8988T (cell line): Measurements from ENCODE around the gene SBDS.
"Not testable (repeated sequence)": the region's sequence is repeated elsewhere in the genome, so short reads cannot be mapped to it uniquely, and the experiment has no call there.

Experiments used
- DNase-seq: peaks from one replicate; pipeline ENCODE4 v3.0.0; 2011

The SBDS gene

DNA sequence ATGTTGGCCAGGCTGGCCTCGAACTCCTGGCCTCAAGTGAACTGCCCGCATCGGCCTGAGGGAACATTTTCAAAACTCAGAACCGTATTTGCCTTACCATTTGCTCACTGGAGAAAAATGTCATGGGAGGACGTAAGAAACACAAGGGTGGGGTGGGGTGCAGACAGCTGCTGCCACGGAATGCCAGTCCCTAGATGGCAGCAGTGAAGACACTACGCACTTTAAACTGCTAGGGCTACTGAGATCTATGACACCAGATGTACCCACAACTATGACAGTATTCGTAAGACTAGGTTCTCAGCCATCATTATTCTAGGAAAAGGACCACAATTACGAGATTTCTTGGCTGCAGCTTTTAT is 716 bp downstream of the SBDS start:
- DNase-seq: not testable (repeated sequence)

DNA sequence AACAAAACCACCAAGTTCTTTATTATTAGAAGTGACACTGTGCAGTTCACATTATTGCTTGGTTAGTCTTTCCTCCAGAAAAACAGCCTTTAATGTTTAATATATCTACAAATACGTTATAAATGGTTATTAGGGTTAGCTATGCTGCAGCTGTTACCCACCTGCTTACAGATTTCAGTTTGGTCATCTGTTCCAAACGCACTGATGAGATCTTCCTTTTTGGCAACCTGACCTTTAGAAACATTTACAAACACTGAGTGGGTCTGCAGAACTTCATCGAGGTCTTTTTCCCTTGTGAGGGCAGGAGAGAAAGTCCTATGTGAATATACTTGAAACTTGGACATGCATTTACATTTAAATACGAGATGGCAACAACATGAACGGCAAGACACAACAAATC is 1.3 kb downstream of the SBDS start:
- DNase-seq: not testable (repeated sequence)

DNA sequence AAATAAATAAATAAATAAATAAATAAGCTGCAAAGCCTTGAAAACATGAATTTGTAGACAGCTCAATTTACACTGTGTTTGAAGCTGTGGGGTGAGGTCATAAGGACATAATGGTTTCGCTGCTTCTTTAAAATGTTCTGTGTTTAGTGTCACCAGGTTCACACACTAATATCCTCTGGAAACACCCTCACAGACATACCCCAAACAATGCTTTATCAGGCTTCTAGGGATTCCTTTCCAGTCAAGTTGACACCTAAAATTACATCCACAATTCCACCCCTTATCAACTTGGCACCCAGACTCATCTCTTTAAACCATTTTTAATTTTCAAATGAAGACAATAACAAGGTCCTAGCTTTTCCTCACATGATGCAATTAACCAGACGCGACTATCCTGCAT is 5.8 kb downstream of the SBDS start:
- DNase-seq: not testable (repeated sequence)

DNA sequence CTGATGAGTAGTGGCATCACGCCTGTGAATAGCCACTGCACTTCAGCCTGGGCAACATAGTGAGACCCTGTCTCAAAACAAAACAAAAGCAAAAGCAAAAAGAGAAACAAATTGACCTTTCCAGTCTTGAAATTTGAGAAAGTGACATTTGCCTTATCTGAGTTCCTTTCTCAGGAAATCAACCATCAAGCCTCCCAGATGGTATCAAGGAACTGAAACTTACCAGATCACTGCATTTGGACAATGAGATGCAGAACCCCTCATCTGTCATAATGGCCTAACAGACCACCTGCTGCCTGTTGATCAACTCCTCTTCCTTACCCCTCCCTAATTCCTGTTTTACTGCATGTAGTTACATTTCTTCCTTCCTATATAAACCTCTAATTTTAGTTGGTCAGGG is 15.1 kb downstream of the SBDS start:
- DNase-seq: not testable (repeated sequence)

DNA sequence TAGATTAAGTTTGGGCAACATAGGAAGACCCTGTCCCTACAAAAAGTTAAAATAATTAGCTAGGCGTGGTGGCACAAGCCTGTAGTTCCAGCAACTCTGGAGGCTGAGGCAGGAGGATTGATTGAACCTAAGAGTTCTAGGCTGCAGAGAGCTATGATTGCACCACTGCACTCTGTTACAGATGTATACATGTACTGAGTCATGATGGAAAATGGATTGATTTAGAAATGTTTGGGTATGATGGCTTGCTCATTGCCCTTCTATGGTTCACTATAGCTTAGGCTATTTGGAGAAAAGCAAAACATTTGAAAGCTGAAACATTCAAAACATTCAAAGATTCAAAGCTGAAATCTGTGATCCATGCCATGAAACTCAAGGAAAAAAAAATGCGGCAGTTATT is 16.4 kb downstream of the SBDS start:
- not testable (repeated sequence) for DNase-seq

DNA sequence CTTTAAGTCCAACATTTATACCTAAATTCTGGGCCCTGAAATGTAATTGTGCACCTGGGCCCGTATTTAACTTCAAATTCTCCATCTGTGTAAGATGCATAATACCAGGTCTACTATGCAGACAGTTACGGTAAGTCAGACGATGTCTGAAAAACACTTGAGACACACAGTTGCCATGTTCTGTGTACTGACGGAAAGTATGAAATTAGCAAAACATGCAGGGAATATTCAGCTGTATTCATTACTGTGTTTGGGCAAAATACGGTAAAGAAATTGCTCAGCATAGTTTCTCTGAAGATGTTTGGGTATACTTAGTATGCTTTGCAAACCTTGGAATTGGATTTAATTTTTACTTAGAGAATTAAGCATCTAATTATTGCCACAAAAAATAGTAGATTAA is 17.1 kb downstream of the SBDS start:
- not testable (repeated sequence) for DNase-seq

DNA sequence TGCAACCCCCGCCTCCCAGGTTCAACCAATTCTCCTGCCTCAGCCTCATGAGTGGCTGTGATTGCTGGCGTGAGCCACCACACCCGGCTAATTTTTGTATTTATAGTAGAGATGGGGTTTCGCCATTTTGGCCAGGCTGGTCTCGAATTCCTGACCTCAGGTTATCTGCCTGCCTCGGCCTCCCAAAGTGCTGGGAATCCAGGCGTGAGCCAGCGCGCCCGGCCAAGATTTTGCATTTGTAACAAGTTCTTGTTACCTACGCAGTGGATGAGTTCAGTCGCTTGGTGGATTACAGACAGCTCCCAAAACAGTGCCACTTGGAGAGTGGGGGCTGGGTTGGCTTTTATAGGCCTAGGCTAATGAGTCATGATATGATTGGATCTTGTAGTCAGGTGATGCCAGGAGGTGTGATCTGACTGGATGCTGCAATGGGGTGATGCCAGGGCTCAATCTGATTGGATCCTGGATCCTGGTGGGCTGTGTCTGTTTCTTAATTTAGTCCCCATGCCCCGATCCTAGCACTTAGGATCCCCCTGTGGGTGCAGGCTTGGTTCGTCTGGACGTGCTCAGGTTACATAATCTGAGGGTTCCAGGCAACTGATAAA is 20.3 kb downstream of the SBDS start:
- no peak for DNase-seq

DNA sequence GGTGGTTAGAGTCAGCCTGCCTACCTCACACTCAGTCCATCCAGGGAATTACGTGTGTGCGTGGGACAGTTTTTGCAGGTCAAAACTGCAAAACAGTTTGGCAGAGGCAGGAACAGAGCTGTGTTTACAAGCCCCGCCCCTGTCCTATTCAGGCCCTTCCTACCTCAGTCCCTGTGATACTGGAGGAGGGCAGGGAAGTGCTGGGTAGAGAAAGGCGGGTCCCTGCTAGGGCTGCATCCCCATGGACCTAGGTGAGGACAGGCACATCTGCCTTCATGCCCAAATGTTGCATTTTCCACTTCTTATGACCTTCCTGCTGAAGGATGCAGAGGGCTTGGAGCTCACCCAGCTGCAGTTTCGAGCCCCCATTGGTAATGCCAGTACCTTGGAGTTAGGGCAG is 25.1 kb downstream of the SBDS start:
- no peak for DNase-seq

DNA sequence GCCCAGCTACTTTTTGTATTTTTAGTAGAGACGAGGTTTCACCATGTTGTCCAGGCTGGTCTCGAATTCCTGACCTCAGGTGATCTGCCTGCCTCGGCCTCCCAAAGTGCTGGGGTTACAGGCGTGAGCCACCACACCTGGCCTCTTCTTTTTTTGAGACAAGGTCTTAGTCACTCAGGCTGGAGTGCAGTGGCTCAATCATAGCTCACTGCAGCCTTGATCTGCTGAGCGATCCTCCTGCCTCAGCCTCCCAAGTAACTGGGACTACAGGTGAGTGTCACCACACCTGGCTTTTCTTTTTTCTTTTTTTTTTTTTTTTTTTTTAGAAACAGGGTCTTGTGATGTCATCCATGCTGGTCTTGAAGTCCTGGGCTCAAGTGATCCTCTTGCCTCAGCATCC is 26.4 kb downstream of the SBDS start:
- not testable (repeated sequence) for DNase-seq

DNA sequence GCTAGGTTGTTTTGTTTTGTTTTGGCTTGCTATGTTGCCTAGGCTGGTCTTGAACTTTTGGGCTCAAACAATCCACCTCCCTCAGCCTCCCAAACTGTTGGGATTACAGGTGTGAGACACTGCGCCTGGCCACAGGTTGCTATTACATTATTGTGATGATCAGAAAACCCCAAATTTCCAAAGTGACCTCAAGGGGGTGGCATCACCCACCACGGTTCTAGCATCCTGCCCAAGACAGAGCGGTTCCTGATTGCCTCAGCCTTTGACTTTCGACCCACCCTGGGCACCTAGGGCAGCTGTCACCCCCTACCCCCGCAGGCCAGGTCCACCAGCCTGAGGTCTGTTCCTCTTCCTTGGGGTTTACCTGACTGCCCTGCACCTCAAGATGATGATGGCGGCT is 28.4 kb downstream of the SBDS start:
- no peak for DNase-seq

DNA sequence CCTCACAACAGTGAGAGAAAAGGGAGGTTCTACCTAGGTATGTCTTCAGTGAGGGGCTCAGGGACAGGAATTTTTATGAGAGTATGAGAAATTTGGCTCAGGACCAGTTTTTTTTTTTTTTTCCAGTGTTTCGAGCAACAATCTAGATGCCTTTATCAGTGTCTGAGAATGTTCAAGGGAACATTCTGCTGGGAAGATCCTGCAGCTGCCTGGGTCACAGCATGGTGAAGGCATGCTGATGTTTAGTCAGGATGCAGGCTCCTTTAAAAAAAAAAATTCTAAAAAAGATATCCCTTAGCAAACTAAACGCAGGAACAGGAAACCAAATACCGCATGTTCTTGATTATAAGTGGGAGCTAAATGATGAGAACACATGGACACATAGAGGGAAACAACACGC is 31.0 kb downstream of the SBDS start:
- DNase-seq: no peak

DNA sequence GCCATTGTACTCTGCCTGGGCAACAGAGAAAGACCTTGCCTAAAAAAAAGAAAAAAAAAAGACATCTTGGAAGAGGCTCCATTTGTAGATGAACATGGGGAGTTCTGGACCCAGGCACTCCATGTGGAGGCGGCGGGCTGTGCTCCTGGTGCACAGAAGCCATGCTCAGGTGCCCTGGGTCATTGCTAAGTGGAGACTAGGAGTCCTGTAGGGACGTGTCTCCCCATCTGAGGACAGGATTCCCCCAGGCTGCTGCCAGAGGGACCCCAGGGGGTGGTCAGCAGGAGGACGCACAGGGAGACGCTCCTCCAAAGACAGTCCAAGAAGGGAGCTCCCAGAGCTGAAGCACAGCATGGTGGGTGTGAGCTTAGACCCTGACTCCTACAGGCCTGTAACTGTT is 34.3 kb downstream of the SBDS start:
- DNase-seq: no peak

DNA sequence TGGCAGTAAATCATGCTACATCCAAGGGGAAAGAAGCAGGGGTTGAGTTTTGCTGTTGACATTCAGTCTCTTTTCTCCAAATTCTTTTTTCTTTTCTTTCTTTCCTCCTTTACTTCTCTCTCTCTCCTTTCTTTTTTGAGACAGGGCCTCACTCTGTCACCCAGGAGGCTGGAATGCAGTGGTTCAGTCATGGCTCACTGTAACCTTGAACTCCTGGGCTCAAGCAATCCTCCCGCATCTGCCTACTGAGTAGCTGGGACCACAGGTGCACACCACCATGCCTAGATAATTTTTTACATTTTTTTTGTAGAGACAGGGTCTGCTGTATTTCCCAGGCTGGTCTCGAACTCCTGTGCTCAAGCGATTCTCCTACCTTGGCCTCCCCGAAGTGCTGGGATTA is 35.2 kb downstream of the SBDS start:
- no peak for DNase-seq

DNA sequence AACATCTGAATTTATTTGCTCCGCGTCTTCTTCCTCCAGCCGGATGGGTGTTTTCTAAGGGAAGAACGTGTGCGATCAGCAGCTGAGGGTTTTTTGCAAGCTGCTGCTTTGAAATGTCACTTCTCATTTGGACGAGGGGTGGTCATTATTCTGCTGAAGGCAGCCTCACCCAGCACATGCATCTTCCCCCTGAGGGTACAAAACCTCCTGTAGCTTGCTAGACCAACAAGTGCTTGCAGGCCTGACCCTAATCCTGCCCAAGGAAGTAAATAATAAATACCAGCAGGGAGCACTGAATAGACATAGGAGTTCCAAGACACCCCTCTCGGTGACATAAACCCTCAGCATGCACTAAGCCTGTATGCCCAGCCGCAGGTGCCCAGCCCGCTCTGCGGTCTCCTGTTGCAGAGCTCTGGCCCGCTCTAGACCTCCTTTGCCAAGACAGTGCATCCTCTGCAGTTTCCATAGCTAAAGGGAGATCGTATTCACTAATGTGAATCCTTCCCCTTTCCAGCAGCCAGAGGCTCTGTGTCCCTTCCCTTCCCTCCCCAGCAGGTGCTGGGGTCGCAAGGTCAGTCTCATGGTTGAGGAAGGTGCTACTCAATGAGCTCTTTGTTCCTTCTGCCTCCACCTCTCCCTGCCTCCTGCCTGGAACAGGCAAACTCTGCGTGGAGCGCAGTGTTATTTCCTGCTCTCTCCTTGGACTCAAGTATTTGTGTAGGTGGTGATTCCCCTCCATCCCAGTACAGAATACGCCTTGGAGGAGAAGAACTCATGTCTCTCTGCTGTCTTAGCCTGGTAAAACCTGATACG is 36.6 kb downstream of the SBDS start:
- DNase-seq: no peak

DNA sequence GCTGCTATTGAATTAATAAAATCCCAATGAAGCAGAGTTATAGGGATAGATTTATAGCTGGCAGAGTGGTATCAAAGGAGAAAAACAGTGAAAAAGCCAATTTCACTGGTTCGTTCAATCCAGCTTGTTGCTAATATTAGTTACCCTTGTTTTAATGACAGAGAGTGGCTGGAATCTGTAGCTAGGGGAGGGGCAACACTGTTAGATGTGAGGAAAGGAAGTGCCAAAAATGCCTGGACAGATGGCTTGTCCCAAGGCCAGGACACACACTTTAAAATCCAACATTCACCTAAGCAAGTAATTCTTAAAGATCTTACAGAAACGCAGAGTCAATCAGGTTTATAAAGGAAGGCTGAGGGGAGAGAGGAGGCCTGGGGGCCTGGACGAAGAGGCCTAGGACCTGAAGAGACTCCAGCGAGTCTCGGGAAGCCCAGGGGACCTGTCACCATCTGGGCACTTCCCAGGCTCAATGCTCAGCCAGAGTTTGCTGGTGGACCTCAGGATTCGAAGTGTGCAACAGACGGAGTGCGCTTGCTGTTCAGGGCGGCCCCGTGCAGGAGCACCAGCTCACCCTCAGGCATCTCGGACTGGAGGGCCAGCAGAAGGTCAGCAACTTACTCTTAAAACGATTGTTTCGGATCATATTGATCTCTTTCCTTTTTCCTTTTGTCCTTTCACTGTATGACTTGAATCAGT is 37.6 kb downstream of the SBDS start:
- DNase-seq: no peak

DNA sequence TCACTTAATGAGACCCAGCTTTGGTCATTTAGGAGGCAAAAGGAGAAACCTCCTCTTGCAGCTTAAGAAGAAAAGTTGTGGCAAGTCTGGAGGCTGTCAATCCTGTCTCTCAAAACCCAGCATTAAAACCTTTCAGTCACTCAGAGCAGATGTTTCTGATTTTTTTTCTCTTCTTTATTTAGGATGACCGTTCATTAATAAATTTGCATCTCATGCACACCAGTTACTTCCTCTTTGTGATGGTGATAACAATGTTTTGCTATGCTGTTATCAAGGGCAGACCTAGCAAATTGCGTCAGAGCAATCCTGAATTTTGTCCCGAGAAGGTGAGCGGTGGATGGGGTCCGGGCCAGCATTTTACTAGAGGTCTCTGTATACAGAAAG is 42.4 kb downstream of the SBDS start:
- no peak for DNase-seq

DNA sequence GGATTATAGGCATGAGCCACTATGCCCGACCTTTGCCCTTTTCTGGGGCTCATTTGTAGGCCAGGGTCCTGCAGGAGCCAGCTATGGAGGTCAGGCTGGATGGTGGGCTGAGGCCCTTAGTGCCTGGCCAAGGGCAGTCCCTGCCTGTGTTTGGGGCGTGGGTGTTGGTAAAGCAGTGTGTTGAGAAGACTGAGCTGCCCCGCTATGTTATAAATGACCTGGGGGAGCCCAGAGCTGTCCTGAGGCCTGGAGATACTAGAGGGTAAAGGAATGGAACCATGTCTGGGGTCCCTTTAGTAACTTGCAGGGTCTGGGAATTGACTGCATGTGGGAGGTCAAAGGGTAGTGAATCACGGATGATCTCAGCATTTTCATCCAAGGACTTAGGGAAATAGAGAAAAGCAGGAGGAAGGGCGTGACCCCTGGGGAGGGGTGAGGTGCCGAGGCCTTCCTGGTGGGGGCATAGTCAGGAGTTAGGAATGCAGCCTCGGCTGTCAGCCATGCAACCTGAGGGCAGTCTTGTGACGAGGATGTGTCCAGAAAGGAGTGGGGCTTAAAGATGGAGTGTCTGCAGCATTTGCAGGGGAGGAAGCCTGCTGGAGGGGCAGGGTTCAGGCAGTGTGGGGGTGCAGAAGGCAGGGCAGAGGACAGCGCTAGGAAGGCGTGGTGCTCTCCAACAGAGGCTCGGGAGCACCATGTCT is 42.9 kb downstream of the SBDS start:
- DNase-seq: peak; percentile 62

DNA sequence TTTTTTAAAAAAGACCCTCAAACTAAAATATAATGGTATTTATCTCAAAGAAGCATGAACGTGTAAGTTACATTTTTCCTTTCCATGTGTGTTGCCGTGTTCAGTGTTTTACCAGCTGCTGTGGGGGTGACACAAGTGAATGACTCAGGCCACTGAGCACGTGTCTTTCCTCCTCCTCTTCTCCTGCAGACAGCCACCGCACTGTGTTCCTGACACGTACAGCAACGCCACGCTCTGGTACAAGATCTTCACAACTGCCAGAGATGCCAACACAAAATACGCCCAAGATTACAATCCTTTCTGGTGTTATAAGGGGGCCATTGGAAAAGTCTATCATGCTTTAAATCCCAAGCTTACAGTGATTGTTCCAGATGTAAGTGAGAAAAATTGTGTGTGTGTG is 44.6 kb downstream of the SBDS start:
- no peak for DNase-seq

DNA sequence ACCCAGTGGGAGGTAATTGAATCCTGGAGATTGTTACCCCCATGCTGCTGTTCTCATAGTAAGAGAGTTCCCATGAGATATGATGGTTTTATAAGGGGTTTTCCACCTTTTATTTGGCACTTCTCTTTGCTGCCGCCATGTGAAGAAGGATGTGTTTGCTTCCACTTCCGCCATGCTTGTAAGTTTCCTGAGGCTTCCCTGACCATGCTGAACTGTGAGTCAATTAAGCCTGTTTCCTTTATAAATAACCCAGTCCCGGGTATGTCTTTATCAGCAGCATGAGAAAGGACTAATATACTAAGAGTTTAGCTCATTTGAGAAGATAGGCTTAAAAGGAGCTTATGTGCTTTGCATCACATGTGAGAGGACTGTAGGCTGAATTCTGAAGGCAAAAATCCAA is 45.1 kb downstream of the SBDS start:
- DNase-seq: no peak

DNA sequence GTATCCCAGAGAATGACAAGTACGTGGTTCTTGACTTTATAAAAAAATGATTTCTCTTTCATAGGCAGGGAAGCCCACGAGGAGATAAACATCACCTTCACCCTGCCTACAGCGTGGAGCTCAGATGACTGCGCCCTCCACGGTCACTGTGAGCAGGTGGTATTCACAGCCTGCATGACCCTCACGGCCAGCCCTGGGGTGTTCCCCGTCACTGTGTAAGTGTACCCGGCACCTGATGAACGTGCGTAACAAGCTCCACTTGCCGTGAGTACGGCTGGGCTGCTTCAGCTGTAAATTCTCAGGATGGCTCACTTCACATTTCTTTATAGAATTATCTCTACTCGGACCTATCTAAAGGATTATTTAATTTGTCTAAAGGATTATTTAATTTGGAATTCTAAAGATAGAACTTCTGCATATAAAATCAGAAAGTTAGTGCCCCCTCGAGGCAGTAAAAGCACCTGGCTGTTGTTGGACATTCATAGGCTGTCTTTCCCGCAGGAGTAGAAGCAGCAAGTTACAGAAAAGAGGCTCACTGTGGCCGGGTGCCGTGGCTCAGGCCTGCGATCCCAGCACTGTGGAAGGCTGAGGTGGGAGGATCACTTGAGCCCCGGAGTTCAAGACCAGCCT is 46.8 kb downstream of the SBDS start:
- no peak for DNase-seq

DNA sequence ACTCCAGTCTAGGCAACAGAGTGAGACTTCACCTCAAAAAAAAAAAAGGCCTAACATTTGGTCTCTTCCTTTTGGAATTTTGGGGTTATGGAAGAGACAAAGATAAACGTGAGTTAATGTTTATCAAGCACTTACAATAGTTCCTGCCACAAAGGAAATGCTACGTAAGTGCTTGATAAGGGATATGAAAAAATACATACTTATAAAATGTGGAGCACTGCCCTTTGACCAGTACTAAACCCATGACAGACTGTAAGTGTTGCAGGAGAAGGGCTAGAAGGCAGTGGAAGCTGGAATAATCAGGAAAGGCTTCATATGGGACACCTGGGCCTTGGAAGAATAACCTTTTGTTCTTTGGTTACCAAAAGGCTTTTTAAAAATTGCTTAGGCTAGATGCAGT is 48.8 kb downstream of the SBDS start:
- no peak for DNase-seq

DNA sequence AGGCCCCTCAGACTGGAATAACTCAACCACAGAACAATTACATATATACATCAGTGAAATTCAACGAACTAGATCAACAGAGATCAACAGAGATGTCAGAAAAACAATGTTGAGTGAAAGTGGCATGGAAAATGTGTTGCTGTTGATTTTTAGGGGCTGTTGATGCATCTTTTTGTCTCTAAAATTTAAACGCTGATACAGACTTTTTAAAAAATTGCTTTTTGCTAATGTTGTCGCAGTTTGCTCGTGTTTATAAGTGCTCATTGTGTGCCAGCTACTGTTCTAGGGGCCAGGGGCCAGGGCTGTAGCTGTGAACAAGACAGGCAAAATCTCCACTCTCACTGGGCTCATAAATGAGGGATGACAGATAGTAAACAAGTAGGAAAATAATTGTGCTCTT is 56.1 kb downstream of the SBDS start:
- no peak for DNase-seq

DNA sequence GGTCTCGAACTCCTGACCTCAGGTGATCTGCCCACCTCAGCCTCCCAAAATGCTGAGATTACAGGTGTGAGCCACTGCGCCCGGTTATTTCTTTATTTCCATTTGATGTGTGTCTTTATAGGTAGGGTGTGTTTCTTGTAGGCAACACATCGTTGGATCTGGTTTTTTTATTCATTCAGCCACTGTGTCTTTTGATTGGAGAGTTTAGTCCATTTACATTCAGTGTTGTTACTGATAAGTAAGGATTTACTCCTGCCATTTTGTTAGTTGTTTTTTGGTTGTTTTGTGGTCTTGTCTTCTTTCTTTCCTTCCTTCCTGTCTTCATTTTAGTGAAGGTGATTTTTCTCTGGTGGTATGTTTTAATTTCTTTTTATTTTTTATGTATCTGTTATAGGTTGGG is 57.4 kb downstream of the SBDS start:
- DNase-seq: no peak
